HG03378 (cell line): ENCODE measurements around the gene GADD45A.

Experiments
- ATAC-seq: cut with Tn5 transposase; IDR thresholded peaks from one replicate; pipeline ENCODE4 v1.9.1; 2021; ENCODE audit warnings: mild to moderate bottlenecking, moderate library complexity; ENCODE audit not compliant: unreplicated experiment

GADD45A gene

GRCh38 chr1:67688526-67689219 is 3.7 kb downstream of the GADD45A start:
- ATAC-seq: no peak

GRCh38 chr1:67689267-67690017 is 4.4 kb downstream of the GADD45A start:
- no peak for ATAC-seq

- ATAC-seq: no peak
Observed at GRCh38 chr1:67690018-67690363, 5.0 kb downstream of the GADD45A start.

- no peak for ATAC-seq
Observed at GRCh38 chr1:67690411-67690810, 5.4 kb downstream of the GADD45A start.

DNA sequence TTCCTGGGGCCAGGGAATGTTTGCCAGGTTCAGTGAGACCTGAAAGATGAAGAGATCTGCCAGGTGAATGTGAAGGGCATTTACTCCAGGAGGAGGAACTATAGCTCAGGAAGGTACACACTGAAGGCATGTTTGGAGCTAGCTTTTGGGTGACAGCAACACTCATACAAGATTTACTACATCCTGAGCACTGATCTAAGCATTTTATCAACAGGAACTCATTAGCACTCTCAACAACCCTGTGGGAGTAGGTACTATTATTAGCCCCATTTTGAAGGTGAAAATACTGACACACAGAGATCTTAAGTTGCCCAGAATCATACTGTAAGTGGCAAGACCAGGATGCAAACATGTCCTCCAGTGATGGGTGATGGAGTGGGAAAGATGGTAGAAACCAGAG is 6.7 kb downstream of the GADD45A start:
- no peak for ATAC-seq

DNA sequence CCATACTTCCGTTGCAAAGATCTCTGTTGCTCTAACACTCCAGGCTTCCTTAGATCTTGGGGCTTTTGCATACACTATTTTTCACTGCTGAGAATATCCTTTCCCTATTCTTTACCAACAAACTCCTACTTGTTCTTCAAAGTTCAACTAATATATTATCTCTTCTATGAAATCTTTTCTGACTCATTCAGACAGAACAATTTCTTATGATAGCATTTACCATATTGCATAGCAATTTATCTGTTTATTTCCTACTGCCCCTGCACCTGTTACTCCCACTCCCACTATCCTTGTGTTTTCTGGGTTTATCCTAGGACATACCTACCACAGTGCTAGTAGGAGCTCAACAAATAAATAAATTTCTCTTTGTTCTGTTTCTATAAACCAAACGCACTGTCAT is 11.0 kb downstream of the GADD45A start:
- no peak for ATAC-seq

DNA sequence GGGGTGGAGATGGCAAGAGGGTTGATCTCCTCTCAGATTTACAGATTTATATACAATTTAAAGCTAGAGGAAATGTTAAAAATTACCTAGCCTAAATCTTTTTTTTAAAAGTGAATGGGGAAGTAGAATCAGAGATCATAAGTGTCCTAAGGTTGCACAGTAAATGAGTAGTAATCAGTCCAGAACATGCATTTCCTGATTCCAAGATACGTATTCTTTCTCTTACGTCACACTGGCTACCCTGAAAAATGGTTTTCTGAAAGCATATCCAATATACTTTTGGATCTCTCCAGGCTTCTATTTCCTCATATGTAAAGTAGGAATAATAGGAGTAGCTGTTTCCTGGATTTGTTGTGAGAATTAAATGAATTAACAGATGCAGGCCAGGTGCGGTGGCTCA is 11.7 kb downstream of the GADD45A start:
- ATAC-seq: no peak

DNA sequence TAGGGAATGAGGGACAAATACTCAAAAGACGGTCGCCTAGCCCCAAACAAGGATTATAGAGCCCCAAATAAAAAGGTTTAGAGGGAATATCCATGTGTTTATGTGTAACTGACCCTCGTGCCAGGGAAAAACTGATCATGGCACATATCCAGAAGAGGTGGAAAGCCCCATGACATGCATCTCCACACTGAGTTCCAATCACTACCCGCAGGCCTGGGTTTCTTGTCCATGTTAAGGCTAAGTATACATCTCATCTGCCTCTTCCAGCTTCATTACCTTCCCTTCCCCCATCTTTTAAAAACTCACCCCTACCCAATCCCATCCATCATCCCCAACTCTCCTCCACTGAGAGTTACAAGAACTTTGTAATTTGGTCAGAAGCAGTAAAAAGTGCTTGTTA is 15.2 kb downstream of the GADD45A start:
- ATAC-seq: no peak

- ATAC-seq: peak; percentile 57
Observed at GRCh38 chr1:67700692-67701410, 15.8 kb downstream of the GADD45A start.

GRCh38 chr1:67701876-67702275 is 16.9 kb downstream of the GADD45A start:
- ATAC-seq: no peak

GRCh38 chr1:67704351-67704750 is 19.4 kb downstream of the GADD45A start:
- no peak for ATAC-seq

GRCh38 chr1:67705735-67706453 is 20.9 kb downstream of the GADD45A start:
- no peak for ATAC-seq

DNA sequence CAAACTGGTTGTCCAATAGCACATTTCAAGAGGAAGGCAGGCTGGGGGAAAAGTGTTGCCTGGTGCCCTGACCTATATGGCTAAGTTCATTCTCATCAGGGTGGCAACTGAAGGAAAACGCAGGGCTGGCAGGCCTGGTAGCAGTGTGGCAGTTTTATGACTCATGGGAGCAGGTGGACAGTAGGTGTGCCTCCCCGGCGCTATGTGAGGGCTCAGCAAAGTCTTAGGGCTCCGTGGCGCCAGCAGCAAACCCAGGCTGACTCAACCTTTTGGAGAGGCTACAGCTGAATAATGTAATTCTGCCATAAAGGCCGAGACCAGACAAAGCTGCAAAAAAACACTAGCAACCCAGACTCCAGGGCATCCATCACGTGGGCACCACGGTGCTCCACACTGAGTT is 23.6 kb downstream of the GADD45A start:
- no peak for ATAC-seq

GRCh38 chr1:67710417-67710816 is 25.4 kb downstream of the GADD45A start:
- ATAC-seq: no peak

DNA sequence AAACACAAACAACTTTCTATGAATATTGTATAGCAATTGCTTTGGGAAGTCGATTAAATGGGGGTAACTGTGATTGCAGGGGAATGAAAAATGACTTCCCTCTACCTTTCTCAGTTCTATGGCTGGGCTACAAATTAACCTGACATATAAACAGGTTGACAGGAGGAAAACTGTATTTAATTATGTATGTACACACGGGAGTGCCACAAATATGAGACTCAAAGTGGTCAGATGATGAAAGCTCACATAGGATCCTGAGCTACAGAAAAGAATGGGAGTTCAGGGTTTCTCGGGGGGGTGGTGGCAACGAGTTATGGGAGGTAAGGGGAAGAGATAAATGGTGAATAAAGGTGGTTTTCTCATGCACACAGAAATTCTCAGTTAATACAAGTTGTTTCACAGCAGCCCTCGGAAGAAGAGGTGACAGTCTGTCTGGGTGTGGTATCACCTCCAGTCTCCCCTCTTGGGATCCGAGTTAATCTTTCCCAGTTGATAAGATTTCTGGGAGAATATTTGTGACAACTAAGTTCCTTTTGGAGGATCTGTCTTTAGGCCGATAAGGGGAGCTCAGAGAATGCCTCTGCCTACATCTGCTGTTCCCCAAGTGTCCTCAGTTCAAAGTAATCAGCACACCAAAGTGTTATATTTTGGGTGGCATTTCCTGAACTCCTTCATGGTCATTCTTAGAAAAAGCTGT is 26.3 kb downstream of the GADD45A start:
- no peak for ATAC-seq

DNA sequence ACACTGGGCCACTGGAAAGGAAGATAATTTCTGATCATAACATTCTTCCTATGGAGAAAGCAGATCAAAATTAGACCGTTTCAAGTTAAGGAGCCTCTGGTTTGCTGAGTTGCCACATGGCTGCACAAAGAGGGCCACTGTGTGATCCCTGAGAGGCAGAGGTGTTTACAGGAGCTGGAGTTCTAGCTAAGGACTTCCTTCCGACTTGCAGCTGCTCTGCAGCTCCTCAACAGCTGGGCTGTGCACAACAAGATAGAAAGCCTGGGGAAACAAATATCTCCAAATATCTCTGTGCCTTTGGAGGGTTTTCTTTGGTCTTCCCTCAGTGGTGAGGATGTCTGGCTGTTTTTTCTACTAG is 26.8 kb downstream of the GADD45A start:
- ATAC-seq: no peak

- no peak for ATAC-seq
Observed at GRCh38 chr1:67713057-67713846, 28.3 kb downstream of the GADD45A start.

GRCh38 chr1:67715819-67716218 is 30.8 kb downstream of the GADD45A start:
- no peak for ATAC-seq

DNA sequence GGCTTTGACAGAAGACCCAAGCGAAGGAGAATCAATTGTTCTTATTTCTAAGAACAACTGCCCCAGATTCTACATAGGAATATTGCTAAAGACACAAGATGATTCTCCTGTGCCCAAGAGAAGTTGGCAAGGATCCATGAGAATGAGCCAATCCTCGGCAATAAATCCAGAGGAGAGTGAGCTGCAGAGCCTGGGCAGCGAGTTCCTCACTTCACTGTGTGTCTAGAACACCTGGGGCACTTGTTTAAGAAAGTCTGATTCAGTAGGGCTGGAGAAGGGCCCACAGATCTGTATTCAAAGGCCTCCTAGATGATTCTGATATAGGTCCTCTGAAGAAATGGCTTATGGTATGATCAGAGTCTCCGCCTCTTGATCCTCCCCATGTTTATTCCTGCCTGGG is 31.8 kb downstream of the GADD45A start:
- ATAC-seq: no peak

GRCh38 chr1:67717876-67718275 is 32.9 kb downstream of the GADD45A start:
- ATAC-seq: no peak
